Raji (cell line): ENCODE measurements around the gene ZNF101.
A peak's percentile ranks its signal among the peaks of the same experiment; 100 is the strongest.

Experiments
- POLR2A ChIP-seq: IDR thresholded peaks from 2 replicates; pipeline ENCODE4 v1.6.1; 2011; ENCODE audit warnings: low read depth, low read length, control low read depth; ENCODE audit not compliant: insufficient read depth

ZNF101 gene

GRCh38 chr19:19721896-19722295 is 53.3 kb downstream of the ZNF101 start:
- no peak for TF ChIP-seq POLR2A

GRCh38 chr19:19732579-19733501 is 64.2 kb downstream of the ZNF101 start, which contains the start of gene ZNF14:
Gene ZNF14, minus strand, starts transcription at chr19:19733112. Its CDS starts 154 bp downstream, at chr19:19732958.
- peak; percentile 97 for TF ChIP-seq POLR2A
